Neuronal stem cell (in vitro differentiated cells): ENCODE measurements around the gene MRGPRF.

Source experiments
- DNase-seq: peaks from one replicate; pipeline ENCODE4 v3.0.0-alpha.2; 2013; ENCODE audit warnings: low spot score
- H2AFZ ChIP-seq: one replicate; pipeline ENCODE4 v1.6.1; 2013; ENCODE audit warnings: mild to moderate bottlenecking, low read length, inconsistent platforms
- H2AK5ac ChIP-seq: 2 replicates; pipeline ENCODE4 v1.6.1; 2013; ENCODE audit warnings: low read depth, mild to moderate bottlenecking, inconsistent platforms, low read length, moderate library complexity, mixed read lengths
- H2BK120ac ChIP-seq: 2 replicates; pipeline ENCODE4 v1.6.1; 2013; ENCODE audit warnings: low read depth, mild to moderate bottlenecking, inconsistent platforms, low read length, moderate library complexity, mixed read lengths
- H2BK12ac ChIP-seq: one replicate; pipeline ENCODE4 v1.6.1; 2013; ENCODE audit warnings: low read length, inconsistent platforms
- H2BK15ac ChIP-seq: 2 replicates; pipeline ENCODE4 v1.6.1; 2013; ENCODE audit warnings: mild to moderate bottlenecking, low read length, inconsistent platforms, mixed read lengths
- H2BK5ac ChIP-seq: one replicate; pipeline ENCODE4 v1.6.1; 2013; ENCODE audit warnings: inconsistent platforms, mild to moderate bottlenecking, low read length, moderate library complexity
- H3K14ac ChIP-seq: one replicate; pipeline ENCODE4 v1.6.1; 2013; ENCODE audit warnings: low read length, inconsistent platforms
- H3K18ac ChIP-seq: 2 replicates; pipeline ENCODE4 v1.6.1; 2013; ENCODE audit warnings: low read length, inconsistent platforms
- H3K23ac ChIP-seq: 2 replicates; pipeline ENCODE4 v1.6.1; 2013; ENCODE audit warnings: low read depth, mild to moderate bottlenecking, mixed read lengths, low read length, inconsistent platforms; ENCODE audit not compliant: poor library complexity
- H3K27ac ChIP-seq: replicated peaks from 3 replicates; pipeline ENCODE4 v1.5.1; 2013; ENCODE audit warnings: low read length, inconsistent platforms
- H3K27me3 ChIP-seq, 3 experiments: 2 replicates each; pipeline ENCODE4 v1.6.1; 2013; ENCODE audit warnings: low read length in 3 of 3, mild to moderate bottlenecking in 2 of 3, inconsistent platforms in 1 of 3, low read depth in 1 of 3, mixed read lengths in 1 of 3, moderate library complexity in 1 of 3; ENCODE audit not compliant: control insufficient read depth in 3 of 3, insufficient read depth in 3 of 3
- H3K36me3 ChIP-seq, 2 donors: replicated peaks in 1 of 2; 2 replicates each; pipeline ENCODE4 v1.6.1; 2013; ENCODE audit warnings: low read length in 2 of 2; ENCODE audit not compliant: control insufficient read depth in 2 of 2, insufficient read depth in 2 of 2
- H3K4ac ChIP-seq: 2 replicates; pipeline ENCODE4 v1.6.1; 2013; ENCODE audit warnings: inconsistent platforms, mild to moderate bottlenecking, low read length, moderate library complexity
- H3K4me1 ChIP-seq, 2 donors: 1 replicate in 1 of 2; 2 replicates in 1 of 2; pipeline ENCODE4 v1.6.1; 2013; ENCODE audit warnings: low read length in 2 of 2, low read depth in 1 of 2; ENCODE audit not compliant: control insufficient read depth in 2 of 2, insufficient read depth in 1 of 2
- H3K4me2 ChIP-seq: one replicate; pipeline ENCODE4 v1.6.1; 2013; ENCODE audit warnings: mild to moderate bottlenecking, low read length, inconsistent platforms; ENCODE audit not compliant: insufficient read depth, poor library complexity, severe bottlenecking
- H3K4me3 ChIP-seq, 2 donors: 2 replicates each; pipeline ENCODE4 v1.5.1; 2013; ENCODE audit warnings: low read length in 2 of 2, mild to moderate bottlenecking in 2 of 2, inconsistent platforms in 1 of 2, moderate library complexity in 1 of 2
- H3K79me1 ChIP-seq: one replicate; pipeline ENCODE4 v1.6.1; 2013; ENCODE audit warnings: low read depth, mild to moderate bottlenecking, inconsistent platforms, low read length, moderate library complexity
- H3K9ac ChIP-seq: one replicate; pipeline ENCODE4 v1.6.1; 2013; ENCODE audit warnings: mild to moderate bottlenecking, low read depth, low read length, inconsistent platforms; ENCODE audit not compliant: poor library complexity
- H3K9me3 ChIP-seq, 2 donors: replicated peaks in 1 of 2; 2 replicates each; pipeline versions ENCODE3 to v1.6.1; 2013; ENCODE audit warnings: low read length in 2 of 2, mild to moderate bottlenecking in 2 of 2, inconsistent platforms in 1 of 2, low read depth in 1 of 2, mixed read lengths in 1 of 2, moderate library complexity in 1 of 2; ENCODE audit not compliant: control insufficient read depth in 2 of 2, insufficient read depth in 1 of 2
- H4K8ac ChIP-seq: one replicate; pipeline ENCODE4 v1.6.1; 2013; ENCODE audit warnings: low read depth, mild to moderate bottlenecking, inconsistent platforms, low read length, moderate library complexity
- H4K91ac ChIP-seq: one replicate; pipeline ENCODE4 v1.6.1; 2013; ENCODE audit warnings: low read length, low read depth, mild to moderate bottlenecking, inconsistent platforms; ENCODE audit not compliant: poor library complexity
- WGBS, 2 donors: extraction: QIAGEN DNeasy Blood & Tissue Kit; methylation state at CpG; one replicate each; pipeline ENCODE4 v1.1.7; 2013; ENCODE audit warnings: missing lambda C conversion rate in 2 of 2, mixed read lengths in 1 of 2; ENCODE audit not compliant: insufficient read length in 2 of 2, insufficient replicate concordance in 1 of 2; ENCODE audit errors: extremely low coverage in 2 of 2; 5-methylcytosine and 5-hydroxymethylcytosine counted together

Gene MRGPRF

DNA sequence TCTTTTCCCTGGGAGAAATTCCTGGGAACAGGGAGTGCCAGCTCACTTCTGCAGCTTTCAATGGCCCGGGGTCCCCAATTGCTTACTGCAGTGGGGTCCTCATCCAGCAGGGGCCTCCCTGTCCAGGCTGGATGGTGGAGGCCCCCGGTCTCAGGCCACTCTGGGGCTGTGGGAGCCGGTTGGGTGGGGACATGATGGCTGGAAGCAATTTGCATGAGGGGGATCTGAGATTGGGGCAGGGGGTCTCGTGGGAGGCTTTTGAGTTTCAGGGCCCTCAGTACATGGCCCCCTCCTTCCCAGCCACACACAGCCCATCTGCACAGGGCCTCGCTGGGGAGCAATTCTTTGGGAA, 57.5 kb downstream of the MRGPRF start:
- H2BK15ac ChIP-seq: no peak overlapping the region
- H3K4ac ChIP-seq: no peak overlapping the region
- H4K91ac ChIP-seq: no peak overlapping the region
- H3K18ac ChIP-seq: peak overlapping the region; percentile 44
- H2AK5ac ChIP-seq: peak overlapping the region; percentile 68
- no peak overlapping the region for H3K27ac ChIP-seq
- DNase-seq: no peak
- no peak overlapping the region for H2BK120ac ChIP-seq
- no peaks in the 10 kb centered on the region for H3K27me3 ChIP-seq
- no peak overlapping the region for H3K9ac ChIP-seq
- H2BK12ac ChIP-seq: no peak overlapping the region
- no CpG with 5 or more reads among the region's 5 CpGs for WGBS, 2 donors
- no peak overlapping the region for H3K4me2 ChIP-seq
- H4K8ac ChIP-seq: no peak overlapping the region
- peaks cover 8 to 11% of the 10 kb centered on the region in 2 donors for H3K4me1 ChIP-seq
- H3K79me1 ChIP-seq: no peaks in the 10 kb centered on the region
- H3K23ac ChIP-seq: no peak overlapping the region
- no peak overlapping the region for H2BK5ac ChIP-seq
- H2AFZ ChIP-seq: peak overlapping the region; percentile 79
- no peaks in the 10 kb centered on the region for H3K9me3 ChIP-seq
- no peak overlapping the region for H3K14ac ChIP-seq
- H3K36me3 ChIP-seq: no peaks in the 10 kb centered on the region
- no peak overlapping the region for H3K4me3 ChIP-seq

DNA sequence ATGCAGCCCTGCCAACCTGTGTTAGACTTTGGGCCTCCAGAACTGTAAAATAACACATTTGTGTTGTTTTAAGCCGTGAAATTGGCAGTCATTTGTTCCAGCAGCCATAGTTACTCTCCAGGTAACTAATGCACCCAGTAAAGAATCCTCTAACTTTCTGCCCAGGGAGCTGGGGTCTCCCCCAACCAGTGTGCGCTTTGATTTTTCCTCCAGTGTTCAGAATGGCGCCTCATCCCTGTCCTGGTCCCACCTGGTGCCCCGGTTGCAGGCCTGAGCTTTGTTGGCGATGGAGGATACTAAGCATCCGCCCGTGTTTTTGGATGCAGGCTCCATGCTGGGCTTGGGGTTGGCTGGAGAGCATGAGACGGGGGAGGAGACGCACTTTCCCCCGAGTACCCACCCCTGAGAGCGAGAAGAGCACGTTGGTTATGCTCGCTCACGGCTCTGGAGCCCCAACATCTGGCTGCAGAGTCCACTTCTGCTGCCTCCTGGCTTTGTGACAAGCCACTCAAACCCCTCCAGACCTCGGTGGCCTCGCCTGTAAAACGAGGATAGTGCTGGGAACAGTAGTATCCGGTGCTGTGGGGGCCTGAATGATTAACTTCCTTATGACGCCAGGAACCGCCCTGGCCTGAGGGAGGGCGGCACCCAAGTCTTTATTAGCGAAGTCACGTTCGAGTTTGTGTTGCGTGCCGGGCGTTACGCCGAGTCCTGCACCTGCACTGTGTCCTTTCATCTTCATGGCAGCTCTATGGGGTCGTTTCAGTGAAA, 58.0 kb downstream of the MRGPRF start:
- Histone ChIP-seq H2AK5ac (no peak overlapping the region), H2BK12ac (no peak overlapping the region), H3K36me3 (no peaks in the 10 kb centered on the region), H3K23ac (no peak overlapping the region), H3K27me3 (no peaks in the 10 kb centered on the region), H3K18ac (peak overlapping the region; percentile 55), H2BK5ac (no peak overlapping the region), H3K27ac (no peak overlapping the region), H3K4me3 (no peak overlapping the region), H2BK120ac (no peak overlapping the region), H3K14ac (no peak overlapping the region), H3K4ac (no peak overlapping the region), H2AFZ (peak overlapping the region; percentile 79), H4K91ac (no peak overlapping the region), H3K9me3 (no peaks in the 10 kb centered on the region), H3K79me1 (no peaks in the 10 kb centered on the region), H2BK15ac (no peak overlapping the region), H4K8ac (no peak overlapping the region), H3K9ac (no peak overlapping the region), H3K4me1 (peaks cover 12 to 16% of the 10 kb centered on the region in 2 donors), H3K4me2 (no peak overlapping the region)
- no CpG with 5 or more reads among the region's 30 CpGs for WGBS, 2 donors
- DNase-seq: no peak
